DND-41 (cell line): ENCODE data around the gene CA11.

Source experiments
- ATAC-seq: fragments of 200-7000 bp; cut with Tn5 transposase; 3 replicates; pipeline ENCODE4 v1.9.1; 2021; ENCODE audit warnings: low read depth; ENCODE audit not compliant: insufficient read depth
- DNase-seq: peaks from one replicate; pipeline ENCODE4 v3.0.0-alpha.2; 2020
- H2AFZ ChIP-seq: 2 replicates; pipeline ENCODE4 v1.6.0; 2012; ENCODE audit warnings: low read depth, low read length
- H3K27ac ChIP-seq: 2 replicates; pipeline ENCODE4 v1.5.1; 2012; ENCODE audit warnings: low read length, inconsistent platforms
- H3K27me3 ChIP-seq: fragments of 200-600 bp; sonication (generic); 2 replicates; pipeline ENCODE4 v1.6.0; 2012; ENCODE audit warnings: low read length, mild to moderate bottlenecking, inconsistent platforms; ENCODE audit not compliant: insufficient read depth, poor library complexity
- H3K36me3 ChIP-seq: 2 replicates; pipeline ENCODE4 v1.5.1; 2012; ENCODE audit warnings: low read length, inconsistent platforms; ENCODE audit not compliant: insufficient read depth
- H3K4me1 ChIP-seq: 2 replicates; pipeline ENCODE4 v1.5.1; 2012; ENCODE audit warnings: mild to moderate bottlenecking, low read length; ENCODE audit not compliant: insufficient read depth
- H3K4me2 ChIP-seq: 2 replicates; pipeline ENCODE4 v1.6.0; 2012; ENCODE audit warnings: mild to moderate bottlenecking, moderate library complexity, low read length, inconsistent platforms; ENCODE audit not compliant: insufficient read depth
- H3K4me3 ChIP-seq, 2 experiments: fragments of 200-600 bp in 1 of 2; shearing (Covaris generic) in 1 of 2; 2 replicates each; pipeline ENCODE4 v1.5.1; 2012 to 2016; ENCODE audit warnings: inconsistent platforms in 2 of 2, low read length in 2 of 2, mild to moderate bottlenecking in 2 of 2, low read depth in 1 of 2, moderate library complexity in 1 of 2
- H3K79me2 ChIP-seq: 2 replicates; pipeline ENCODE4 v1.6.0; 2012; ENCODE audit warnings: low read length, inconsistent platforms; ENCODE audit not compliant: insufficient read depth
- H3K9ac ChIP-seq: 2 replicates; pipeline ENCODE4 v1.6.0; 2012; ENCODE audit warnings: low read depth, mild to moderate bottlenecking, inconsistent platforms, low read length, moderate library complexity
- H3K9me3 ChIP-seq: 2 replicates; pipeline ENCODE4 v1.5.1; 2012; ENCODE audit warnings: low read length, moderate library complexity, mild to moderate bottlenecking, inconsistent platforms; ENCODE audit not compliant: insufficient read depth, severe bottlenecking
- H4K20me1 ChIP-seq: 2 replicates; pipeline ENCODE4 v1.6.0; 2012; ENCODE audit warnings: low read length; ENCODE audit not compliant: insufficient read depth
- CTCF ChIP-seq: IDR thresholded peaks from 2 replicates; pipeline ENCODE4 v1.5.1; 2012; ENCODE audit warnings: borderline replicate concordance, low read length, moderate library complexity, mild to moderate bottlenecking; ENCODE audit not compliant: poor library complexity, severe bottlenecking; ENCODE audit errors: extremely low read depth
- EZH2 ChIP-seq: IDR thresholded peaks from 3 replicates; pipeline ENCODE4 v1.6.1; 2012; ENCODE audit warnings: borderline replicate concordance, low read depth, mild to moderate bottlenecking, moderate library complexity, low read length, inconsistent platforms; ENCODE audit not compliant: severe bottlenecking

The CA11 gene

GRCh38 chr19:48603001-48603400, 43.0 kb downstream of the CA11 start:
- no peak for TF ChIP-seq CTCF
- TF ChIP-seq EZH2, result no peak
- H3K9ac ChIP-seq, result no peak overlapping the region
- no peak overlapping the region for H3K27ac ChIP-seq
- H3K79me2 ChIP-seq, result no peaks in the 10 kb centered on the region
- no peaks in the 10 kb centered on the region for H3K36me3 ChIP-seq
- no peaks in the 10 kb centered on the region for H3K27me3 ChIP-seq
- no peaks in the 10 kb centered on the region for H4K20me1 ChIP-seq
- H3K4me3 ChIP-seq, result no peak overlapping the region
- no peaks in the 10 kb centered on the region for H3K9me3 ChIP-seq
- ATAC-seq, result no peak
- no peak overlapping the region for H2AFZ ChIP-seq
- H3K4me2 ChIP-seq, result no peak overlapping the region
- no peaks in the 10 kb centered on the region for H3K4me1 ChIP-seq
- DNase-seq, result no peak

- H2AFZ ChIP-seq, result no peak overlapping the region
- H3K4me2 ChIP-seq, result no peak overlapping the region
- H3K79me2 ChIP-seq, result no peaks in the 10 kb centered on the region
- ATAC-seq (no peak), DNase-seq (no peak)
- H3K36me3 ChIP-seq, result no peaks in the 10 kb centered on the region
- H4K20me1 ChIP-seq, result no peaks in the 10 kb centered on the region
- TF ChIP-seq CTCF, result no peak
- no peak for TF ChIP-seq EZH2
- H3K9ac ChIP-seq, result no peak overlapping the region
- H3K9me3 ChIP-seq, result no peaks in the 10 kb centered on the region
- H3K4me3 ChIP-seq, result no peak overlapping the region
- H3K27me3 ChIP-seq, result no peaks in the 10 kb centered on the region
- H3K4me1 ChIP-seq, result no peaks in the 10 kb centered on the region
- no peak overlapping the region for H3K27ac ChIP-seq
These were observed 45.1 kb downstream of the CA11 start for GRCh38 chr19:48600679-48601417.

GRCh38 chr19:48598996-48599700, 46.8 kb downstream of the CA11 start:
- Histone ChIP-seq H3K36me3 (no peaks in the 10 kb centered on the region), H3K9me3 (no peaks in the 10 kb centered on the region), H3K9ac (no peak overlapping the region), H3K27me3 (no peaks in the 10 kb centered on the region), H3K4me3 (no peak overlapping the region), H2AFZ (no peak overlapping the region), H3K79me2 (no peaks in the 10 kb centered on the region), H3K27ac (no peak overlapping the region), H3K4me1 (no peaks in the 10 kb centered on the region), H4K20me1 (no peaks in the 10 kb centered on the region), H3K4me2 (no peak overlapping the region)
- ATAC-seq (no peak), DNase-seq (no peak)
- no peak for TF ChIP-seq CTCF
- no peak for TF ChIP-seq EZH2
